IPS-11a (cell line): ENCODE measurements around the gene DHPS.

ENCODE experiments used
- H3K4me3 ChIP-seq: one replicate; pipeline ENCODE4 v1.5.1; 2013; ENCODE audit warnings: low read depth, low read length, control low read depth

The DHPS gene

GRCh38 chr19:12675940-12676339 is 5.7 kb downstream of the DHPS start:
- no peak overlapping the region for H3K4me3 ChIP-seq

- no peak overlapping the region for H3K4me3 ChIP-seq
These were observed 6.3 kb downstream of the DHPS start for GRCh38 chr19:12675399-12675798.

GRCh38 chr19:12672744-12673143 is 8.9 kb downstream of the DHPS start:
- H3K4me3 ChIP-seq = no peak overlapping the region

- peak overlapping the region; percentile 90 for H3K4me3 ChIP-seq
These were observed 11.3 kb downstream of the DHPS start for GRCh38 chr19:12670159-12670928.

- H3K4me3 ChIP-seq = peak overlapping the region; percentile 90
These were observed 12.2 kb downstream of the DHPS start for GRCh38 chr19:12669270-12670158.

- H3K4me3 ChIP-seq = peak overlapping the region; percentile 90
These were observed 12.8 kb downstream of the DHPS start for GRCh38 chr19:12668932-12669269.

- H3K4me3 ChIP-seq = peak overlapping the region; percentile 90
These were observed 13.3 kb downstream of the DHPS start for GRCh38 chr19:12668346-12668745.

- H3K4me3 ChIP-seq = no peak overlapping the region
These were observed 13.9 kb downstream of the DHPS start for GRCh38 chr19:12667731-12668302.

- H3K4me3 ChIP-seq = peak within 1 kb of the TSS; percentile 71
These were observed 15.2 kb downstream of the DHPS start, which contains the start of the genes MAN2B1 and WDR83 for GRCh38 chr19:12666265-12667048. TSS of gene MAN2B1 (minus strand) at chr19:12666742. CDS start at chr19:12666701, 41 bp downstream. TSS of gene WDR83 (plus strand) at chr19:12666807. CDS start at chr19:12669791, 2,984 bp downstream.

- peak overlapping the region; percentile 71 for H3K4me3 ChIP-seq
These were observed 15.9 kb downstream of the DHPS start for GRCh38 chr19:12665671-12666264.

GRCh38 chr19:12665281-12665573 is 16.5 kb downstream of the DHPS start:
- no peak overlapping the region for H3K4me3 ChIP-seq

GRCh38 chr19:12664406-12665280 is 17.0 kb downstream of the DHPS start:
- no peak overlapping the region for H3K4me3 ChIP-seq

- no peak overlapping the region for H3K4me3 ChIP-seq
These were observed 20.7 kb downstream of the DHPS start for GRCh38 chr19:12660980-12661379.

GRCh38 chr19:12657966-12658365 is 23.7 kb downstream of the DHPS start:
- no peak overlapping the region for H3K4me3 ChIP-seq

GRCh38 chr19:12656899-12657571 is 24.6 kb downstream of the DHPS start:
- no peak overlapping the region for H3K4me3 ChIP-seq

- no peak overlapping the region for H3K4me3 ChIP-seq
These were observed 26.1 kb downstream of the DHPS start for GRCh38 chr19:12655546-12655945.

- no peak overlapping the region for H3K4me3 ChIP-seq
These were observed 29.5 kb downstream of the DHPS start for GRCh38 chr19:12652219-12652618.

- H3K4me3 ChIP-seq = no peak overlapping the region
These were observed 31.7 kb downstream of the DHPS start for GRCh38 chr19:12649941-12650340.

- no peak overlapping the region for H3K4me3 ChIP-seq
These were observed 33.6 kb downstream of the DHPS start for GRCh38 chr19:12648088-12648487.
